HS-5 (cell line): ENCODE measurements around the gene TRIM63.

Source experiments
- DNase-seq: peaks from one replicate; pipeline ENCODE4 v3.0.0-alpha.2; 2012; ENCODE audit warnings: low read depth

TRIM63 gene

GRCh38 chr1:26057189-26057588 lies 10.2 kb downstream of the TRIM63 start:
- no peak for DNase-seq

- DNase-seq: no peak
These were observed 12.4 kb downstream of the TRIM63 start for GRCh38 chr1:26055041-26055440.

- DNase-seq: no peak
These were observed 13.5 kb downstream of the TRIM63 start for GRCh38 chr1:26053718-26054560.

- no peak for DNase-seq
These were observed 17.2 kb downstream of the TRIM63 start for GRCh38 chr1:26050248-26050640.

GRCh38 chr1:26049531-26050247 lies 17.7 kb downstream of the TRIM63 start:
- DNase-seq: no peak

- DNase-seq: no peak
These were observed 20.1 kb downstream of the TRIM63 start for GRCh38 chr1:26047278-26047874.

- DNase-seq: no peak
These were observed 21.0 kb downstream of the TRIM63 start for GRCh38 chr1:26046246-26047095.

- DNase-seq: no peak
These were observed 21.6 kb downstream of the TRIM63 start, which contains the start of gene SLC30A2 for GRCh38 chr1:26045722-26046245. Gene SLC30A2 (minus strand): TSS chr1:26046118. CDS start chr1:26045896, 222 bp downstream.

GRCh38 chr1:26044971-26045721 lies 22.3 kb downstream of the TRIM63 start:
- no peak for DNase-seq

GRCh38 chr1:26044414-26044813 lies 23.0 kb downstream of the TRIM63 start:
- DNase-seq: no peak

GRCh38 chr1:26043765-26044164 lies 23.7 kb downstream of the TRIM63 start:
- no peak for DNase-seq

GRCh38 chr1:26041978-26042377 lies 25.5 kb downstream of the TRIM63 start:
- DNase-seq: no peak

GRCh38 chr1:26041401-26041800 lies 26.0 kb downstream of the TRIM63 start:
- no peak for DNase-seq

GRCh38 chr1:26038904-26039303 lies 28.5 kb downstream of the TRIM63 start:
- no peak for DNase-seq

GRCh38 chr1:26038477-26038876 lies 29.0 kb downstream of the TRIM63 start:
- DNase-seq: no peak

GRCh38 chr1:26037904-26038303 lies 29.5 kb downstream of the TRIM63 start:
- DNase-seq: no peak

GRCh38 chr1:26036756-26037281 lies 30.6 kb downstream of the TRIM63 start:
- DNase-seq: no peak

- peak; percentile 35 for DNase-seq
These were observed 31.3 kb downstream of the TRIM63 start for GRCh38 chr1:26035959-26036755.

GRCh38 chr1:26035203-26035958 lies 32.0 kb downstream of the TRIM63 start:
- DNase-seq: peak; percentile 68
